ENCODE data around the gene FBXO42. TPM values are rescaled to one million over a fixed set of nuclear protein-coding genes. Genes with fewer than 3 reads are reported as not detected.
"Not testable (repeated sequence)": the region's sequence is repeated elsewhere in the genome, so short reads cannot be mapped to it uniquely, and the experiment has no call there.

Gene FBXO42
- total RNA-seq, 1 donor from 2014 or later: 16.1 TPM

DNA sequence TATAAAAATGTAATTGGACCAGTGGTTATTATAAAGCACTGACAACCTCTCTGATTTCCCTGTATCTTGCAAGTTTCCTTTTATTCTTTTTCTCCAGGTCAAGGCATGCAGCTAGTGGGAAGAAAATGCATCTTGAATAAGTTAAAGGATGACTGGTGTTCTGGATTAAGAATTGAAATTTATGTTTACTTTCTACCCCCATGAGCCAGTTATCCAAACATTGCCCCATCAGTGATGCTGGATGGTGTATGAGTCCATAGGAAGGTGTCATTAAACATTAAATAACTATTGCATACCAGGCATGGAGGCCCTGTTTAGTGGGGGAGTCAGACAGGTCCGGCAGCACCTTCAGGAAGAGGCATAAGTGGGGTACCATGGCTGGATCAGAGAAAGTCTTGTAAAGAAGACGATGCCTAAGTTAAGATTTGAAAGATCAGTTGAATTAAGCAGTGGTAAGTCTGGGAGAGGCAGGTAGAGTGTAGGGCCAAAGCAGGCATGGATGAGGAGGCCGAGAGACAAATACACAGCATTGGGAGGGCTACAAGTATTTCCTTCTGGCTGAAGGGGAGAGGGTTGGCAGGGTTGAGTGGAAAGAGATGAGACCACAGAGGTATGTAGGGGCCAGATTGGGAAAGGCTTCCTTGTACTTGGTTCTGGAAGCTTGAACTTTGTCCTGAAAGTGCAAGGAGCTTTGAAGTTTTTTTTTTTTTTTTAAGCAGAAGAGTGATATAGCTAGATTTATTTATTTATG, 20.4 kb upstream of the FBXO42 start:
- no peak for DNase-seq (ENCODE audit: low spot score)

DNA sequence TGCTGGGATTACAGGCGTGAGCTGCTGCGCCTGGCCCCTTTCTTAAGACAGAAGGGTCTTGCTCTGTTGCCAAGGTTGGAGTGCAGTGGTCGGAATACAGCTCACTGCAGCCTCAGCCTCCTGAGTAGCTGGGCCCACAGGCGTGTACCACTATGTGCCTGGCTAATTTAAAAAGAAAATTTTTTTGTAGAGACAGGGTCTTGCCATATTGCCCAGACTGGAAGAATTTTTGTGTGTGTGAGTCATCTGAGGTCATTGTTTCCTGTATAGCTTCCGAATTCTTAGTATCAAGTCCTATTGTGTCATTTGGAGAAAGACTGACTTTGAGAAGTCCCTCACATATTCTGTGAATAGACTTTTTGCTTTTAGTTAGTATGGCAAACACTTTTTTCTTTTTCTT, 19.4 kb upstream of the FBXO42 start:
- DNase-seq (ENCODE audit: low spot score): no peak

DNA sequence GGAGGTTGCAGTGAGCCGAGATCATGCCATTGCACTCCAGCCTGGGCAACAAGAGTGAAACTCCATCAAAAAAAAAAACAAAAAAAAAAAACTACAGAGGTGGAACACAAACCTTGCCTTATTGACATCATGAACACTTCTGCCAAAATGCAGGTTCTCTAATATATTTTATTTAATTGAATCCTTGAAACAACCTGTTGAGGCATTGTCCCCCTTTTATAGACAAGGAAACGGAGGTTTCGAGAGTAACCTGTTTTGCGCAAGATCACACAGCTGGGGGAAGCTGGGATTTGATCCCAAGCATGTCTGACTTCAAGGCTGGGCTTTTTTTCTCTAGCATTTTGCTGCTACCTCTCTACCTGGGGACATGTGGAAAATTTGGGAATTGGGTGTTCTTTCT, 17.5 kb upstream of the FBXO42 start:
- no peak for DNase-seq (ENCODE audit: low spot score)

DNA sequence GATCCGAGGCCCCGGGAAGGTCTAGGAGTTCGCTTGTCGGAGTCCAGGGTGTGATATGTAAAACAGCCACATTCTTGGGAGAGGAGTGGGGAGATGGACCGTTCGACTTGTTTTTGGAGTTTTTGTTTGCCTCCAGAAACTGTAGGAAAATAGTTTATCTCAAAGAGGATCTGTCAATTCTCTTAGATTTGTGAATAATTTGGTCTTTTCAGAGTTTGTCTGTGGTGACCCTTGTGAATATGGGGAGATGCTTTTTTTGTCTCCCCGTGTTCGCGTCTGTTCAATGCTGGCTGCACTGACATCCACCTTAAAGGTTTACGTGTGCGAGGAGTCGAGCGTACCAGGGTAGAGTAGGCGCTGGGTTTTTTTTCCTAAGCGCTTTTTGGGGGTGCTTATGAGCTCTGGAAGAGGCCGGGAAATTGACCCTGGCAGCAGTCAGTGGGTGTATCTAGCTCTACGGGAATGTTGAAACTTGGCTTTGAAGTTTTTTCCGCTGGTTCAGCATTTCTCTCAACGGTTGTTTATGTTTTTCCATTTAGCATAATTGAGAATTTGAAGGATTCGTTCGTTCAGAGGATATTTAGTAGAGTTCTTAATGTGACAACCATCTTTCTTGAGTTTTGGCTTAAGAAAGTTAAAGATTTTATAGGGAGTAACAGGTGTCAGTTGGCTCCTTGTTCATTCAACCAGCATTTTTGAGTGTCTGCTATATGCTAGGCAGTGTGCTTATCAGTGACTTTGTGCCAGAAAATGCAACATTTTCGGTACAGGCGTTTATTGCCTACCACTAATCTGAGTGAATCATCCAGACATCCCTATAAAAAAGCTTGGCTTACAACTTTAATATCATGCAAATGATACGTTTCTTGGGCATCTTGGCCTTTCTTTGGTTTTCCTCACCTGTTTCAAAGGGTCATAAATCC, 15.9 kb upstream of the FBXO42 start:
- DNase-seq (ENCODE audit: low spot score): peak; percentile 50

DNA sequence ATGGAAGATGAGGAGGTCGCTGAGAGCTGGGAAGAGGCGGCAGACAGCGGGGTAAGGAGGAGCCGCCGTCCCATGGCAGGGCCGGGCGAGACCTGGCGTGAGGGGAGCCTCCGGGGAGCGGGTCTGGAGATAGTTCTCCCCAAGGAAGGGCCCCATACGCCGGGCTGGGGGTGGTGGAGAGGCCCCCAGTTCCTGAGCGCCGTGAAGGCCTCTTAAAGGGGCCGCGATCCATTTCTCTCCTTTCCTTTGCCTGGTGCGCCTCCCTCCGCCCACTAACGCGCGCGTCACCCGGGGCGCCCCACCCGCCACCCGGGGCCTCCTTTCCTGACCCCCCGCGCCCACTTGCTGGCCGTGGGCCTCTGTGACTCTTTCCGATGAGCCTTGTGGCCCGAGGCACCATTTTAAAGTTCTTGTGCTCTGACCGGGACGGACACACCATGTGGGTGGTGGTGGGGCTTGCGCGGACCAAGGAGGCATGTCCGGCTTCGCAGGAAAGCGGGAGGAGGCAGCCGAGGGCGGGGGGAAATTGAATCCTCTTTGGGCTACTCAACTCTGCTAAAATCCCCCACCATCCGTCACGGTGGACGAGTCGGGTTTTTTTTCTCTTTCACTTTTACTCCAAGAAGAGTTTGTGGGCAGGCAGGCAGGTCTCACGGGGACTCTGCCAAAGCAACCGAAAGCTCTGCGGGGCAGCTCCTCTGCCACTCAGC, 15.1 kb upstream of the FBXO42 start:
- peak; percentile 94 for DNase-seq (ENCODE audit: low spot score)

DNA sequence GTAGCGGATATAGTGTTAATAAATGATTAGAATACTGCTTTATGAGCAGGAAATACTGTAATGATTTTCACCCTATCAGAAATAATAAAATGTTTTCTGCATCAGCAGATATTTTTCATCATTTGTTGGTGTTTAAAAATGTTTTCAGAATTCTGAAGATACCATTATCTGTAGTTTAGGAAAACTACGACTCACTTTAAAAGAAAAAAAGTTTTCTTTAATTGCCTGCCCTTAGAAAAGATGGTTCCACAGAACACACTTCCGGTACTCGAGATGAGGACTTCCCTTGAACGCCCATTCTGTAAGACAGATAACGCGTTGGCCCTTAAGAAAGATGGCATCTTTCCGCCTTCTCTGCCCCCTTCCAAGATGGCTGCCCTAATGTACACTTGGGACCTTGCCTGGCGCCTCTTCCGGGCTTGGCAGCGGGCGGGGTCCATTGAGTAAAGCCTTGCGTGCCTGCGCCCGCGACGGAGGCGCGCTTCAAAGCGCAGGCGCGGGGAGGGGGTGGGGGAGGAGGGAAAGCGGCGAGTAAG, 14.5 kb upstream of the FBXO42 start, which contains the start of gene SZRD1:
SZRD1 (plus strand) TSS at position 521 of the 536 bp plus-strand sequence. CDS start 16 bp downstream, outside the sequence.
- DNase-seq (ENCODE audit: low spot score): peak; percentile 100

DNA sequence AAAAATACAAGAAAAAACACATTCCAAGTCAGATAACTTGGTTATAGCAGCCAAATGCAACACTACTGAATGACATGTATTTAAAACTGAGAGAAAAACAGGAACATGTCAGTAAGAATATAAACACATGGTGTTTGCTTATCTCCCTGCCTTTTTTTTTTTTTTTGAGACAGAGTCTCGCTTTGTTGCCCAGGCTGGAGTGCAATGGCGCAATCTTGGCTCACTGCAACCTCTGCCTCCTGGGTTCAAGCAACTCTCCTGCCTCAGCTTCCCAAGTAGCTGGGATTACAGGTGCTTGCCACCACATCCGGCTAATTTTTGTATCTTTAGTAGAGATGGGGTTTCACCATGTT, 12.8 kb upstream of the FBXO42 start:
- not testable (repeated sequence) for DNase-seq (ENCODE audit: low spot score)

DNA sequence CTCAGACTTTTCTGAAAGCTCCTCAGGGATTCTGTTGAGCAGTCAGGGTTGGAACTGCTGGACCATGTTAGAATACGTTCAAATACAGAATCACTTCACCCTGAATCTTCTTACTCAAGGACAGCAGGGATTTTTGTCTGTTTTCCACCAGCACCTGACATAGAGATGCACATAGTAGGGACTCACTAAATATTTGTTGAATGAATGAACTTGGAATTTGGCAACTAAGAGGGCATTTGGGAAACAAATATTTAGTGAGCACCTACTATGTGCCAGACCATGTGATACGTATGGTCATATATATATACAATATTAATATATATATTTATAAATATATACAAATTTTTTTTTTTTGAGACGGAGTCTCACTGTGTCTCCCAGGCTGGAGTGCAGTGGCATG, 4.6 kb upstream of the FBXO42 start:
- no peak for DNase-seq (ENCODE audit: low spot score)

DNA sequence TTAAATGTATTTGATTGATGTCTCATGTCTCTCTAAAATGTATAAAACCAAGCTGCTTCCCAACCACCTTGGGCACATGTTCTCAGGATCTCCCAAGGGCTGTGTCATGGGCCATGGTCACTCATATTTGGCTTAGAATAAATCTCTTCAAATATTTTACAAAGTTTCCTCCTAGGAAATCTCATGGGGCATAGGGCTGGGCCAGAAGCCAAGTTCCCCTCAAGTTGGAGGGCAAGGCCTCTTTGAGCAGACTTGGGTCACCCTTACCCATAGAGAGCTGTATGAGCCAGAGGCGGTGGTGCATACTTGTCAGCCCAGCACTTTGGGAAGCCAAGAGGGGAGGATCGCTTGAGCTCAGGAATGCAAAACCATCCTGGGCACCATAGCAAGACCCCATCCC, 2.3 kb upstream of the FBXO42 start:
- DNase-seq (ENCODE audit: low spot score): no peak

DNA sequence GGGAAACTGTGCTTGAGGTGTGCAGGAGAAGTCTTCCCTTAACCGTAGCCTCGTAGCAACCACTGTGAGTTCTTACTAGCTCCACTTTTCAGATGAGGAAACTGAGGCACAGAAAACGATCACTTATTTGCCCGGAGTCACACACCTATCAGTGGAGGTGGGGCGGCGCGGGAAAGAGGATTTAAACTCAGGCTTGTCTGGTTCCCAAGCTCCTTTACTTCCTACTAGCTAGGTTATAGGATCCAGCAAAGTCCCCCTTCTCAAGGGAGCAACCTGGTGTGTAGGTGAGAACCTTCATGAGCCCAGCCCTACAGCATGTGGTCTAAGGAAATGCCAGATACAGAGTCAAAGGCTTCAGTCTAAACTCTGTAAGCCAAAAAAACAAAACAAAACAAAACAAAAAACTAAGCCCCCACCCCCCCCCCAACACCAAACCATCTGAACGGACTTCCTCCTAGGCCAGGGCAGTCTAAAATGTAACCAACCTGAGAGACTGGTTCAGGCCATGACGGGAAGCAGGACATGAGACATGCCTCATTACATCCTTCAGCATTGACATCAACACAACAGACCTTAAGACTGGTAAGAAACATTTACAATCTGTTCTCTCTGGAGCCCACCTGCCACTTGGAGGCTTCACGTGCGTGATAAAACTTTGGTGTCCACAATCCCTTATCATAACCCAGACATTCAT, 709 bp upstream of the FBXO42 start:
- DNase-seq (ENCODE audit: low spot score): no peak

DNA sequence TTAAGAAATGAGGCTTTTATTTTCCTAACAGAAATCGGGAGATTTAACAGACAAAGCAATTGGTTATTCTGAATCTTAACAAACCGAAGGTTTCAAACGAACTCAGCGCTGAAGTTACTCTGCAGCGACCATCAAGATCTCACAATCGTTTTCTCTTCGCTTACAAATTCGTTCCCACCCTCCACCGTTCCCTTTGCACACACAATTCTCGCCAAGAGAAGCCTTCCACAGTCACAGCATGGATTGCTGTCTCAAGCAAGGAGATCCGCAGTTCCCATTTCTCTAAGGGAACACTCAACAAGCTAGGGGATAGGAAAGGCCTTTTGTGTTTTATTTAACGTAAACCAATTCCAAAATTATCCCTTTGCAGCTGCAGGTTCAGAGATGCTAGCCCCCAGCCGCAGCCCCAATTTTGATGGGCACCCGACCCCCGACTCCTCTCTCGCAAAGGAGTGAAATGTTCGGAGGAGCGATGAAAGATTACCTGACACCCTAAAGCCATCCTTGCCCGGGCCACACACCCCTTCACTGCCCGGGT, 755 bp downstream of the FBXO42 start:
- DNase-seq (ENCODE audit: low spot score): peak; percentile 64

DNA sequence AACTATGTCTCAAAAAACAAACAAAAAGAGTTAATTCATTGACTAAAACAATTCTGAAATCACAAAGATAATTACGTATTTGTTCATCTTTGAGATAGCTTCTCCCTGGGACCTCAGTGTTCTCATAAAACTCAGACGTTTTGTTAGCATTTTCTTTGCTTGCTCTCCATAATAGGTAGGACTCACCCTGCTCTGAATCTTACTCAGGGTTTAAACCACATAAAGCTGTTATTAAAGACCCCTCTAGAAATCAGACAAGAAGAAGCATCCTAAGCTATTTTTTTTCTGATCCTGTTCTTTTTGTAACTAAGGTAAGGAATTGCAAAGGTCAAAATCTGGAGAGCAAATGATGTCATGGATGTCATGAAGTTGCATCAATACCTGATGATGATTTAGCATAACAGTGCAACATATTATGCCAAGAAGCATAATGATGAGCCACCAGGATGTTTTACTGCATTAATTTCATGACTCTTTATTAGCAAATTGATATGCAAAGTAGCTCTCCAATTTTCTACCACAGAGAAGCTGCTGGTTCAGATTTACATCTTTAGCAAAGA, 2.4 kb downstream of the FBXO42 start:
- no peak for DNase-seq (ENCODE audit: low spot score)

DNA sequence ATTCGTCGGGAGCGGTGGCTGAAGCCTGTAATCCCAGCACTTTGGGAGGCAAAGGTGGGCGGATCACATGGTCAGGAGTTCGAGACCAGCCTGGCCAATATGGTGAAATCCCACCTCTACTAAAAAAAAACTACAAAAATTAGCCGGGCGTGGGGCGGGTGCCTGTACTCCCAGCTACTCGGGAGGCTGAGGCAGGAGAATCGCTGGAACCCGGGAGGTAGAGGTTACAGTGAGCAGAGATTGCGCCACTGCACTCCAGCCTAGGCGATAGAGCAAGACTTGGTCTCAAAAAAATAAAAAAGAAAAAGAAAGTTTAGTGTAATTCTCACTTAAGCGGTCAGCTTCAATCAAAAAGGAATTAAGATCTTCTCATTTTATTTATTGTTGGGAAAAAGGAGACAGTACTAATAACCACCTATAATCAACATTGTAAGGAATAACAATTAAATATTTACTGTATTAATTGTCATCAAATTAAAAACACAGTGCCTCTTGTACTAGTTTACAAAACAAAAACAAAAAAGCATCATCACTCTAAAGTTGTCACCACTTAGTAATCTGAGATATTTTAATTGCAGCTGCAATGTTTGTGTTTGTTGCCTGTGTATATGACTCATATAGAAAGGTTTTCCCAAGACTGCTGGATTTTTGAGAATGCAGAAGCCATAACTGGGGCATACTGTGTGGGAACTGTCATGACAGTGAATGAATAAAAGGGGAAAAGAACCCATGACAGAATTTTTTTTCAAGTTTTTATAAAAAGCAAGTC, 3.7 kb downstream of the FBXO42 start:
- no peak for DNase-seq (ENCODE audit: low spot score)

DNA sequence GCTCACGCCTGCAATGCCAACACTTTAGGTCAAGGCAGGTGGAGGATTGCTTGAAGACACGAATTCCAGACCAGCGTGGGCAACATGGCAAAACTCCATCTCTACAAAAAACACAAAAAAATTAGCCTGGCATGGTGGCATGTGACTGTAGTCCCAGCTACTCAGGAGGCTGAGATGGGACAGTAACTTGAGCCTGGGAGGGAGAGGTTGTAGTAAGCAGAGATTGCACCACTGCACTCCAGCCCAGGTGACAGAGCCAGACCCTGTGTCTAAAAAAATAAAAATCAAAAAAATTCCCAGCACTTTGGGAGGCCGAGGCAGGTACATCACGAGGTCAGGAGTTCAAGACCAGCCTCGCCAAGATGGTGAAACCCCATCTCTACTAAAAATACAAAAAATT, 9.0 kb downstream of the FBXO42 start:
- not testable (repeated sequence) for DNase-seq (ENCODE audit: low spot score)

DNA sequence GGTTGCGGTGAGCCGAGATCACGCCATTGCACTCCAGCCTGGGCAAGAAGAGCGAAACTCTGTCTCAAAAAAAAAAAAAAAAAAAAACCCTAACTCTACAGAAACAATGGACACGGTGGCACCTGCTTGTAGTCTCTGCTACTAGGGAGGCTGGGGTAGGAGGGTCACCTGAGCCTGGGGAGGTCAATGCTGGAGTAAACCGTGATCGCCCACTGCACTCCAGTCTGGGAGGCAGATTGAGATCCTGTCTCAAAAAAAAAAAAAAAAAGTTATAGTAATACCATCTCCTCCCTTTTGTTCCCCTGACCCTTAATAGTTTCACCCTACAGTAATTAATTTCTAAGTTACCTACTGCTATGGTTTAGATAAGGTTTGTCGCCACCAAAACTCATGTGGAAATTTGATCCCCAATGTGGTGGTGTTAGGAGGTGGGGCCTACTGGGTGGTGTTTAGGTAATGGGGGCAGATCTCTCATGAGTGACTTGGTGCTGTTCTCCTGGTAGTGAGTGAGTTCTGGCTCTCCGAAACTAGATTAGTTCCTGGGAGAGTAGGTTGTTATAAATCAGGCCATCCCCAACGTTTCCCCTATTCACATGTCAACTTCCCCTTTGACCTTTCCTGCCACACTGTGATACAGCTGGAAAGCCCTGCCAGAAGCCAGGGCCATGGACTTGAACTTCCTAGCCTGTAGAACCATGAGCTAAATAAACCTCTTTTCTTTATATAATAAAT, 9.8 kb downstream of the FBXO42 start:
- DNase-seq (ENCODE audit: low spot score): no peak

DNA sequence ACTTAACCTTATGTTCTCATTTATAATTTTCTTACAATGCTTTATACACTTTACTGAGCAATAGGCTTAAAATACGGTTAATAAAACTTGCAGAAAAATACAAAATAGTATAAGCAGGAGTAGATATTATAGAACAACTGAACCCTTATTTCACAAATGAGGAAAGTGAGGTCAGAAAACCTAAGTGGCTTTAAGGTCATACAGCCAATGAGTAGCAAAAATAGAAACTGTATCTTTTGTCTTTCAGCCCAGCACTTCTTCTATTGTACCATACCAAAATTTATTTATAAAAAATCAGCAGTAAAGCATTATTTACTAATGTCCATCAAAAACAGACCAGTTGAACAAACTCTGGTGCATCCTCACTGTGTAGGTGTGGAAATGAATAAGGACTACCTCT, 11.6 kb downstream of the FBXO42 start:
- DNase-seq (ENCODE audit: low spot score): no peak

DNA sequence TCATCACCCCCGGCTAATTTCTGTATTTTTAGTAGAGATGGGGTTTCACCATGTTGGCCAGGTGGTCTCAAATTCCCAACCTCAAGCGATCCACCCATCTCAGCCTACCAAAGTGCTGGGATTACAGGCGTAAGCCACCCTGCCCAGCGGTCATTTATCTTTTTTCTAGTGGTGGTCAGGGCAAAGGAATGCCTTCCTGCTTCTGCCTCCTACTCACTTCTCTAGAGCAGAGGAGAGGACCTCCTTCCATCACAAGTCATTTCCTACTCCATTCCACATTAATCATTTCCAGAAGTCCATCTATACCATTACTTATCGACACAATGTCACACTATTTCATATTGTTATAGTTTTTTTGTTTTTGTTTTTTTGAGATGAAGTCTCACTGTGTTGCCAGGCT, 13.3 kb downstream of the FBXO42 start:
- DNase-seq (ENCODE audit: low spot score): no peak

DNA sequence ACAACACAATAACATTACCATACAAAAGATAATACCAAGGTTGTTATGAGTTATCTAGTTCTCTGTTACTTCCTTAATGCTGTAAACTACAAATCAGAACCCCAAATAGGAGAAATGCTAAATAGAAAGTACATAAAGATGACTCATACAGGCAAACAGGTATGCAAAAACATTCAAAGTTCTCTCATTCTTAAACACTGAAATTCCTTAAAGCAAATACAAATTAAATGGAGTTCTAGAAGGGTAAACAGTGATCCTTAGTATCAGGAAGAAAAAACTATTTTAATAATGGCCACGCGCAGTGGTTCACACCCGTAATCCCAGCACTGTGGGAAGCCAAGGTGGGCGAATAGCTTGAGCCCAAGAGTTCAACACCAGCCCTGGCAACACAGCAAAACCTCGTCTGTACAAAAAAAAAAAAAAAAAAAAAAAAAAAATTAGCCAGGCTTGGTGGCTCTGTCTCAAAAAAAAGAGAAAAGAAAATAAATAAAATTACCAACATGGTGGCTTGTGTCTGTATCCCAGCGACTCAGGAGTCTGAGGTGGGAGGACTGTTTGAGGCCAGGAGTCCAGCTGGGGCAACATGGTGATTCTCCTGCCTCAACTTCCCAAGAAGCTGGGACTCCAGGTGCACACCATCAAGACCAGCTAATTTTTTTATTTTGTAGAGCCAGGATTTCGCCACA, 17.5 kb downstream of the FBXO42 start:
- DNase-seq (ENCODE audit: low spot score): no peak

Data from umbilical cord (tissue), 2 donors.